GM06990 (cell line): ENCODE results near the gene ZDHHC19.

Experiments
- DNase-seq: peaks from one replicate; pipeline ENCODE4 v3.0.0-alpha.2; 2011; ENCODE audit not compliant: insufficient read length; ENCODE audit errors: extremely low read depth
- H3K27me3 ChIP-seq: replicated peaks from 2 replicates; pipeline ENCODE4 v1.6.0; 2011; ENCODE audit warnings: low read length; ENCODE audit not compliant: control insufficient read depth, insufficient read depth
- H3K36me3 ChIP-seq: 2 replicates; pipeline ENCODE4 v1.5.1; 2011; ENCODE audit warnings: low read length; ENCODE audit not compliant: control insufficient read depth, insufficient read depth
- H3K4me3 ChIP-seq: replicated peaks from 2 replicates; pipeline ENCODE4 v1.5.1; 2011; ENCODE audit warnings: low read depth, mild to moderate bottlenecking, control low read depth, low read length
- CTCF ChIP-seq: IDR thresholded peaks from 2 replicates; pipeline ENCODE4 v1.5.1; 2011; ENCODE audit warnings: low read length, control low read depth, mild to moderate bottlenecking, inconsistent platforms; ENCODE audit not compliant: insufficient read depth, poor library complexity, severe bottlenecking

Gene ZDHHC19

GRCh38 chr3:196156160-196156559 is 55.0 kb downstream of the ZDHHC19 start:
- TF ChIP-seq CTCF, result no peak
- Histone ChIP-seq H3K4me3 (no peak overlapping the region), H3K27me3 (no peaks in the 10 kb centered on the region), H3K36me3 (no peaks in the 10 kb centered on the region)
- no peak for DNase-seq

GRCh38 chr3:196150481-196150880 is 60.7 kb downstream of the ZDHHC19 start:
- no peak overlapping the region for H3K4me3 ChIP-seq
- no peaks in the 10 kb centered on the region for H3K27me3 ChIP-seq
- no peak for TF ChIP-seq CTCF
- no peaks in the 10 kb centered on the region for H3K36me3 ChIP-seq
- DNase-seq, result no peak

- H3K27me3 ChIP-seq, result no peaks in the 10 kb centered on the region
- TF ChIP-seq CTCF, result no peak
- H3K4me3 ChIP-seq, result no peak overlapping the region
- H3K36me3 ChIP-seq, result no peaks in the 10 kb centered on the region
- no peak for DNase-seq
Observed at GRCh38 chr3:196149831-196150301, 61.3 kb downstream of the ZDHHC19 start.

GRCh38 chr3:196149375-196149774 is 61.8 kb downstream of the ZDHHC19 start:
- H3K4me3 ChIP-seq, result no peak overlapping the region
- DNase-seq, result no peak
- no peaks in the 10 kb centered on the region for H3K27me3 ChIP-seq
- no peaks in the 10 kb centered on the region for H3K36me3 ChIP-seq
- no peak for TF ChIP-seq CTCF
